HG02642 (cell line): ENCODE results near the gene CAPNS2.

ENCODE experiments used
- ATAC-seq: cut with Tn5 transposase; IDR thresholded peaks from one replicate; pipeline ENCODE4 v1.9.1; 2021; ENCODE audit warnings: mild to moderate bottlenecking; ENCODE audit not compliant: unreplicated experiment, poor library complexity

Gene CAPNS2

DNA sequence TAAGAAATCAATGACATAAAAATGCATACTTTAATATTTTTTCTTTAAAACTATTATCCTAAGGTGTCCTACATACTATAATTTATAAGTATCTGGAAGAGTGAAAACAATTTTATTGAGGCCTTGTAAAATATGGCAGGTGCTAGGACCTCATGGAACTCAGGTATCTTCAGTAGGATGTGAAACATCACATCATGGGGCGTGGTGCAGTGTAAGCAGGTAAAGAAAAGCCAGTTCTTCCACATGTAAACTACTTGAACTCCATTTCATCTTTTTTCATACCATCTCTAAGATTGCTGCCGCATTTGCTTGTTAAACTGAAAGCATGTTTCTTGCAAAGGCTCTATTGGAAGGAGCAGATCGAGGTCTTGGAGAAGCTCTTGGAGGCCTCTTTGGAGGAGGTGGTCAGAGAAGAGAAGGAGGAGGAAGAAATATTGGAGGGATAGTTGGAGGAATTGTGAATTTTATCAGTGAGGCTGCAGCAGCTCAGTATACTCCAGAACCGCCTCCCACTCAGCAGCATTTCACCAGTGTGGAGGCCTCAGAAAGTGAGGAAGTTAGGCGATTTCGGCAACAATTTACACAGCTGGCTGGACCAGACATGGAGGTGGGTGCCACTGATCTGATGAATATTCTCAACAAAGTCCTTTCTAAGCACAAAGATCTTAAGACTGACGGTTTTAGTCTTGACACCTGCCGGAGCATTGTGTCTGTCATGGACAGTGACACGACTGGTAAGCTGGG, at the start of gene CAPNS2:
CAPNS2 (plus strand) TSS at position 253 of the 744 bp plus-strand sequence; CDS start at position 326, 73 bp downstream.
- ATAC-seq: no peak

DNA sequence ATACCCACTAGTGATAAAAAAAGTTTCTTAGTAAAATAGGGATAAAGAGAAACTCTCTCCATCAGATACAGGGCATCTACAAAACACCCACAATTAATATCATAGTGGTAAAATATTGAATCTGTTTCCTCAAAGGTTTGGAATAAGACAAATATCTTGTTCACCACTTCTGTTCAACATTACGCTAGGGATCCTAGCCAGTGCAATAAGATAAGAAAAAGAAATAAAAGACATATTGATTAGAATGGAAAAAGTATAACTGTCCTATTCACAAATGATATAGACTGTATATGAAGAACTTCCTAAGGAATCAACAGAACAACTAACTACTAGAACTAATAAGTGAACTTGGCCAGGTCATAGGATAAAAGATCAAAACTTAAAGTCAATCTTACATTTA, 44.7 kb upstream of the CAPNS2 start:
- no peak for ATAC-seq

DNA sequence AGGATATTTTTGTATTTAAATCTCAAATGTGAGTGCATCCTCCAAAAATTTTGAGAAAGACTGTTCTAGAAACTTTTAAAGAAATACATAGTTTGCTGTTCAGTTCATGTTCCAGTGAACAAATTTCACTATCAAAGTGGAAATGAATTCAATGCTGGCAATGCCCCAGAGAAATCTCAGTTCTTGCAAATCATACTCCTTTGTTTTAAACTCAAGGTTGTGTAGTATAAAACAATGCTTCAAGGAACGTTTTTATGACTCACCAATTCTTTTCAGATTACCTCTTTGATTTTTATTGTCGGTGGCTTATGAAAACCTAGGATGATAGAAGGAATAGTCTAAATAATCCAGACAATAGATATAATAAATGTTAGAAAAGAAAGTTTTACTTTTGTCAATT, 40.0 kb upstream of the CAPNS2 start:
- ATAC-seq: no peak

DNA sequence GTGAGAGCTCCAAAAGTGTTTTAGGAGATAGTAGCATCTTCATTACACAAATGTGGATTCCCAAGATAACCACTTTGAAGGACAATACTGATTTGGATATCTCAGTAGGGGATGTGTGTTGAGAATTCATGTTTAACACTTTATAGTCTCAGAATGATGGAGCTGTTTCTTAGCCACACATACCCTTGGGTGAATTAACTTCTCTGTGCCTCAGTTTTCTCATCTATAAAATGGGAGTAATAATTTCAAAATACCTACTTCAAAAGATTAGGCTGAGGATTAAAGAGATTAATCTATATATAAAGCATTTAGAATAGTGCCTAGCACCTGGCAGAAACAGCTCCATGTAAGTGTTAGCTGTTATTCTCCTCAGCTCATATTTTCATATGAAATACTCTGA, 38.6 kb upstream of the CAPNS2 start:
- no peak for ATAC-seq

DNA sequence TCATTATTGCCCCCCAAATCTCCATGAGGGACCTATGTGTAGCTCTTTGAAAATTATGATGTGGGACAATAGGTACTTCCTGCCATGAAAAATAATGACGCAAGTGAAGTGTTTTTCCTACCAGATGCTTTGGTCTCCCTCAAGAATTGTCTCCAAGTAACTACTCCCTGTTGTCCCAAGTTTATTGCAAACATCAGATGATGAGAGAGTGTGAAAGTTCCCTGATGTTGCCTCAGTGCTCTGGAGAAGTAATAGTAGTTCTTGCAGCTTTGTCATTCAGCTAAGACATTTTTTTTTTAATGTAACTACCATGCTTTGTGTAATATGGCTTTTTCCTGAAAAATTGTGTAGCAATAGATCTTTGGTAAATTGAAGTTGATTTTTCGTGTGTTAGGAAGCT, 37.5 kb upstream of the CAPNS2 start:
- ATAC-seq: no peak

DNA sequence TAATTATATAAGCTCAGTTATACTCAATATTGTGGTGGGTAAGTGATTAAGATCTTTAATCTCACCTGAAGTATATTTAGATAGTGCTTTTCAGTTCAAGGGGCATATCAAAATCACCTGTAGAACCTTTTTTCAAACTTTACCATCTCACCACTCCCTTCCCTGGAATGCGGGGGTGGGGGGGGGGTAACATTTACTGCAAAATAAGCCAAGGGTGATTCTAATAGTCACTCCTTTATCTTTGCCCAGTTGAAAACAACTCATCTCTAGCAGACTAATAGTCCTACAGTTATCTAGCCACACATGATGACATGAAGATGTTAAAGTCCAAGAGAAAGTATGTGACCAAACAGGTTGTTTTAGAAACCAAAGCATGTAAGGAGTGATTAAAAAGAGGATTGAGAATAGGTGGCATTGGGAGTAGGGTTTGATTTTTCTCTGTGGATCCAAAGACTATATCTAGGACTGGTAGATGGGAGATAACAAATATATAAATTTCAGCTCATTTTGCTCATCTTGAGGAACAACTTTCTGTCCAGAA, 36.1 kb upstream of the CAPNS2 start:
- ATAC-seq: no peak

DNA sequence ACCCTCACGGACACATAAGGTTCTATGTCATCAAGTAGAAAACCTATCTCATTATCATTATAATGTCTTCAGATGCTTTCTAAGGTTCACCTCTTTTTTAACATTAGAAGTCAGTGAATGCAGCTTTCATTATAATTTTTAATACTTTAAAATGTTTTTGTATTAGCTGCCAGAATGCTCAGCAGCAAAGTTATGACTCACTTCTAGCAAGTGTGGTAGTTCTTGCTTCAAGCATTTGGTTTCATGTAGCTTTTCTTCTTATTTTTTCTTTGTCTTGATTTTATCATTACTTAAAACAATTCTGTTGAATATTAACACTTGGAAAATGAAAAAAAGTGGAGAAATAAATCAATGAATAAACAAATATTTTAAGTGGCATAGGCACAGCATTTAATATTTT, 34.3 kb upstream of the CAPNS2 start:
- no peak for ATAC-seq

DNA sequence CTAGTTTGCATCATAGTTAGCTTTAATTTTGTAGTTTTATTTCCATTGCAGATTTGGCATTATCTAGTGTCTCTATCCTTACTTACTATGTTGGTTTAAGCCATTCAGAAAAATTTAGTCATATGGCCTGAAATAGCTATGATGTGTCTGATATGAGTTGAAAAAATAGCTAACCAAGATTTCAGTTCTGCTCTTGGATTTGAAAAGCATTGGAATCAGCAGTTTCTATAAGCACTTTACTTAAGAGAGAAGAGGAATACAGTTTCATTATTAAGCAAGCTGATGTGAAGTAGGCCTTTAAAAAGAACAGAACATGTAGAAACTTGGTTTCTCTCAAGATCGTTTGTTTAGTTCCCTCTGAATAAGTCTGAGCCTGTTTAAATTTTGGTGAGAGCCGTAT, 31.7 kb upstream of the CAPNS2 start:
- no peak for ATAC-seq

DNA sequence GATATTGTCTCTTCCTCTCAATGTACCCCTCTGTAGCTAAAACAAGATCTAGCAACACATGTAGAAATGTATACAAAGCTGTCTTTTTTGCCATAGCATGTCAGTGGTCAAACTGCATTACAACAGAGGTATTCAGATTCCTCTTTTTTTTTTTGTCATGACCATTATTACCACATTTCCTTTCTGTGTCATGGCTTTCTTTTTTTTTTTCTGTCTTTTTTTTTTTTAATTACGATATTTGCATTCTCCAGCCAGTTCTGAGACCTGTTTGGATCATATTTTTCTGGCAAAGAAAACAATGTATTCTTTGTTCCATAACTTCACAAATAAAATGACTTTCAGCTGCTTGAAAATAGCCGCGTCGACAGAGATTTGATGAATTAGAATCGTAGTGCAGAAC, 27.4 kb upstream of the CAPNS2 start:
- ATAC-seq: no peak

DNA sequence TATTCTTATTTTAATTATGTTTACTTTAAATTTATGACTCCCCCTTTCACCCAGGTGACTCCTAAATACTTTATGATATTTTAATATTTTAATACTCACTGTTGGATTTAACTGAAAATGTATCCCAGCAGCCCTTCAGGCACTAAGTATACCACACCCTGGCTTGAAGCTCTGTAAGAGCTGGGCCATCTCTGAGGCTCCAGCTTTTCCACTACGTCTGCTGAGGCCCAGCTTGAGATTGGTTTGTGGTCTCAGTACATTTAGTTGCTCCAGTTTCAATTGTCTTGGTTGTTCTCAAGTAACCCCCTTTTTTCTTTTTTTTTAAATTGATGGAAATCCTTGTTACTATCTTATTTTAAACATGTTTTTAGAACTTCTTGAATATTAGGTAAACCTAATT, 27.0 kb upstream of the CAPNS2 start:
- ATAC-seq: no peak

DNA sequence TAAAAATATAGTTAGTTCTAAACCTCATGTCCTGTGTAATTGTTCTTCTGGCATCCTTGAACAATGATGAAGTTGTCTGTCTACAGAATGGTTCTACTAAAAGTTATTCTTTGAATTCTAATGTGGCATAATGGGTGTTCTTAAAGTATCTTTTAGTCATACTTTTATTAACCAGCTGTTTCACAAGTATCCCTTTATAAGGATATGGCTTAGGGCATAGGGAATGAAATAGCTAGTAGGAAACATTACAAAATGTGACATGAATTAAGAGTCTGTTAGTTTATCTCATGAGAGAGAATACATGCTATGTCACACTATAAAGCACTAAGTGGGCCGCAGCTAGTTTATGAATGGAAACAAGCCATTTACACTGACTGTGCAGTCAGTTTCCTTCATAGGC, 26.3 kb upstream of the CAPNS2 start:
- ATAC-seq: no peak

DNA sequence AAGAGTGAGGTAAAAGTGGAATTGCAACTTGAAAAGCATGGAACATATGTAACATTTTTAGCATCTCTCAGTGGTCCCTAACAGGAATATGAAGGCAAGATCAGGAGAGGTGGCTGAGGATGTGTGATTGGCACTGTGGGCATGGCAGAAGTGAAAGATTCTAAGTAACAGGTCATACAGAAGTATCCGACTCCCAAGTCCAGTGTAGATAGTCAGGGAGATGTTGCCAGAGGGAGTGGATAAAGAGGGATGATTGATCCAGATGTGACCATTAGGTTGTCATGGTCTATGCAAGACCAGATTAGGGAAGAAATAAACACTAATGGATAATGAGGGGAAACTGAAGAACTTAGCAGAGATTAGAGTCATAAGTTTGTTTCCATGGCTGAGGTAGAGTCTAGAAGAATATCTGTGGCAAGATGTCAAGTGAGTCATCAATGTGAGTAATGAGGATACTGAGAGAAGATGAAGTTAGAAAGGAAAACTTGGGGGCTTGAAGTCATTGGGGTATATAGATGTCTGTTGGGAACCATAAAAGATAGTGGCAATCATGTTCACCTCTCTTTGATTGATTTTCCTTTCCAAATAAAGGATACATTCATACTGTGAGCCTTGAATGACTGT, 23.9 kb upstream of the CAPNS2 start:
- no peak for ATAC-seq

DNA sequence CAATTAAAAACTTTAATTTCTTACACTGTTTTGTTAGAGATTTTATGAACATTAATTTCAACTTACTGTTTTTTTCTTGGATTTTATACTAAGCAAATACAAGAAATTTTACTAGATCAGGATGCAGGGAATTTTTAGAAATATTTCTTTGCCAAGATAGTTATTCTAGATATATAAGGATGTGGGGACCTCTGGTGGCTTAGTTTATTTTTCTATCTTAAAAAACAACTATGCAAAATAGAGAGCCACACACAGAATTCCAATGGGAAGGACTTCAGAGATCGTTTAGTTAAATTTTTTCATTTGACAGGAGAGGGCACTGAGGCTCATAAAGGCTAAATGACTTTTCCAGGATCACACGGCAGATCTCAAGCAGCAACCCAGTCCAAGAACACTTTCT, 23.0 kb upstream of the CAPNS2 start:
- ATAC-seq: no peak

DNA sequence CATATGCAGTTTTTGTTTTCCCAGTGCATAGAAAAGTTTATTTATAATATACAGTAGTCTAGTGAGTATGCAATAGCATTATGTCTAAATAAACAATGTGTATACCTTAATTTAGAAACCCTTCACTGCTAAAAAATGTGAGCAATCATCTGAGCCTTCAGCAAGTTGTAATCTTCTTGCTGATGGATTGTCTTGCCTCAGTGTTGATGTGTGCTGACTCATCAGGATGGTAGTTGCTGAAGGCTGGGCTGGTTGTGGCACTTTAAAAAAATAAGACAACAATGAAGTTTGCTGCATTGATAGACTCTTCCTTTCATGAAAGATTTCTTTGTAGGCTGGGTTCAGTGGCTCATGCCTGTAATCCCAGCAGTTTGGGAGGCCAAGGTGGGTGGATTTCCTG, 13.9 kb upstream of the CAPNS2 start:
- ATAC-seq: no peak

DNA sequence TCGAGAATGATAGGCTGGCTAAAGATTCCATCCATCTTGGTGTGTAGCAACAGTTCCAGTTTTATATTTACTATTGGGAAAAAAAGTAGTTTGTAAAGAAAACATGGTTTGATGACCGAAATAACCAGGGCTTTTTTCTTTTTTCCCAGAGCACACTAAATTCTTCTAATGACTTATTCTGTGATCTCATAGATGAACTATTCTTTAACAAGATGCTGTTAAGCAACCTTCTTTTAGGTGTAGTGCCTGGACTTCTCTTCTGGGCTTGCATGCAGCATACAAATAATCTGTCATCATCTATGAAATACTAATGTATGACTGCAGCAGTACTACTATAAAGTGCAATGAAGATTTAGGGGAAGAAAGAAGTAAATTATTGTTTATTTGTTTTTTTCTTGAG, 11.0 kb upstream of the CAPNS2 start:
- ATAC-seq: no peak

DNA sequence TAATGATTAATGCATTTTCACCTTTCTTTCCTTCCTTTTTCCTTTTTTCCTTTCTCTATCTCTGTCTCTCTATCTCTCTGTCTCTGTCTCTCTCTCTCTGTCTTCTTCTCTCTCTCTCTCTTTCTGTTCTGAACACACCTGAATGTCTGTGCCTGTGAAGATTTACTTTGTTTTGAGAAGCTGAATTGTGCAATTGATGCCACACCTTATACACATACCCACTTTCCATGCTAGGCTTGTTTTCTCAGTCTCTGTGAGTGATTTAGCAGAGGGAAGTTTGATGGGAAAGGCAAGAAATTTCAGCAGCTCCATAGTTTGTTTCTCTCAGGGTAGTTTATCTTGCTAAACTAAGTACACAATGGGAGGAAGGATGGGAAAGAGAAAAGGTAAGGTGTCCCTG, 9.3 kb upstream of the CAPNS2 start:
- ATAC-seq: no peak

DNA sequence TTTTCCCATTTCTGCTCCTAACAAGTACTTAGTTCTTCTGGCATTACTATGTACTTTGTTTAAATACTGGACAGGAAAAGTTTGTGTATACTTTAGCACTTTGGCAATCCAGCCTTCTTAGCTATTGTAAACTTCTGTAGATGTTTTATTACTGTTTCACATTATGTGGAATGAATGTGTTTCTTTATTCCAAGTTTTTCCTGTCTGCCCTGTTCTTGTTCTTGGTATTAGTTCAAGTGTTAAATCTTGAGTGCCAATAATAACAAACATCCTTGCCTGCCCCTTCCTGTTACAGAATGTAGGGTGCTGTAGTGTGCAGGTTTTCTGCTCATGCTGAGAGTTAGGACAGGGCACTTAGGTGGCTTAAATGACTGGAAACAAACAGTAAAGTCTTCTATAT, 7.3 kb upstream of the CAPNS2 start:
- no peak for ATAC-seq

DNA sequence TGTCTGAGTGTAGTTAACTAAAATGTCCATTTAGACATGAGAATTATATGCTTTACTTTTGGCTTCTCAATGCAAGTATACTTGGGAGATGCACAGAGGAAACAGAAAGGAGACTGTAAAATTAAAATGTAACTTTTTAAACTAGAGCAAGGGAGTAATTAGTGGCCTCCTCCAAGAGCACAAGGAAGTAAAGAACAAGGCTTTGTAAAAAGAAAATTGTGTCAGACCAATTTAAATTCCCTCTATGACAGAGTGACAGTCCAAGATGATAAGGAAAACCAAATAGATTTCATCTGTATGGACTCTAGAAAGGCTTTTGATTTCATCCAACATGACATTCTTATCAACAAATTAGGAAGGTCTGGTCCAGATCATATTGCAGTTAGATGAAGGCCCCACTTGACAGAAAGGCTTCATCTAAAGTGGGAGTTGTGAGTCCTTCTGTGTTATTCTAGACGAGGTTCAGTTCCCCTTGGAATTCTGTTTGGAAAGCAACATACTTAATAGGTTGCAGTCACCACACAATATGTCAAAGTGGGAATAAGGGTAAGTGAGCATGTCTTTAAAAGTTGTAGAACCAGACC, 6.5 kb upstream of the CAPNS2 start:
- ATAC-seq: no peak

DNA sequence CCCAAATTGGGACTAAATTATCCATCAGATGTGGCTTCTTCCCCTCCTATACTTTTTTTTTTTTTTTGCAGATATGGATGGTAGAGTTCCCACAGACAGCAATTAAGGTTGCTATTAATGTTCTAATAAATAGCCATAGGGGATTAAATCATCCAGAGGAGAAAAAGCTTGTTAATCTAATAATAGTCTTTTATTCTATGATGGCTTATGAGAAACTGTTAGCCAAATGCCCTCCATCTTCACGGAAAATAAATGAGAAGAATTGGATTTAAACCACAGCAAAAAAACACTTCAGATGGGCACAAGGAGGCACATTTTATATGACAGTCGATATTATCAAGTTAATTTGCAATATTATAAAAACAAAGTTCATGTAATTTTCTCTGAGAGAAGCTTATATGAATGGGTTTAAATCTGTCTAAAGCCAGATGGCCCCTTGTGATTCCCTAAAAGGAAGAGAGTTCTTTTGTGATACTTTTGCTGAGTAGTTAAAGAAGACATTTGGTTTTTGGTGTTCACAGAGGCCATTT, 5.1 kb upstream of the CAPNS2 start:
- ATAC-seq: no peak

DNA sequence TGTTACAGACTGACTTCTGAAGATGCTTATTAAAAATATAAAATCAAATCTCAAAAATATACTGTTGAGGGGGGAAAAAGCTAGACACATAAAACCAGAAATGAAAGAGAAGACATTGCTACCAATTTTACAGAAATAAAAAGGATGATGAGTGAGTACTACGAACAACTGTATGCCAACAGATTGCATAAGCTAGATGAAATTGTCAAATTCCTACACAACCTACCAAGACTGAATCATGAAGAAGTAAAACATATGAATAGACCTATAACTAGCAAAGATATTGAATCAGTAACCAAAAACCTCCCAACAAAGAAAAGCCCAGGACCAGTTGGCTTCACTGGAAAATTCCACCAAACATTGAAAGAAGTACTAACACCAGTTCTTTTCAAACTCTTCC, 3.5 kb upstream of the CAPNS2 start:
- no peak for ATAC-seq

DNA sequence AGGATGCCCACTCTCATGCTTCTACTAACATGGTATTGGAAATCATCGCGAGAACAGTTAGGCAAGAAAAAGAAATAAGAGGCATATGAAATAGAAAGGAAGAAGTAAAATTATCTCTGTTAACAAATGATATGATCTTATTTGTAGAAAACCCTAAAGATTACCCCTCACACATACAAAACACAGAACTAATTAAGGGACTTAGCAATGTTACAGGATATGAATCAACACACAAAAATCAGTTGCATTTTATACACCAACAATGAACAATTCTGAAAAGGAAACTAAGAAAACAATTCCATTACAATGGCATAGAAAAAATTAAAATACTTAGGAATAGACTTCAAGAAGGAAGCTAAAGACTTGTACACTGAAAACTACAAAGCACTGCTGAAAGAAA, 2.7 kb upstream of the CAPNS2 start:
- no peak for ATAC-seq
